Mesenchymal stem cell (in vitro differentiated cells and primary cell): ENCODE results near the gene MTLN.

Experiments used
- DNase-seq: peaks from one replicate; pipeline ENCODE4 v3.0.0-alpha.2; 2013
- H2AFZ ChIP-seq: one replicate; pipeline ENCODE4 v1.6.1; 2013; ENCODE audit warnings: low read depth, mild to moderate bottlenecking, control low read depth, inconsistent platforms, low read length, moderate library complexity
- H2AK5ac ChIP-seq: 2 replicates; pipeline ENCODE4 v1.6.1; 2013; ENCODE audit warnings: low read length, moderate library complexity, mild to moderate bottlenecking, inconsistent platforms; ENCODE audit not compliant: severe bottlenecking
- H2BK120ac ChIP-seq: one replicate; pipeline ENCODE4 v1.6.1; 2013; ENCODE audit warnings: low read depth, mild to moderate bottlenecking, inconsistent platforms, low read length, moderate library complexity
- H2BK12ac ChIP-seq, 2 experiments: one replicate each; pipeline ENCODE4 v1.6.1; 2013; ENCODE audit warnings: inconsistent platforms in 2 of 2, low read length in 2 of 2, mild to moderate bottlenecking in 2 of 2, moderate library complexity in 2 of 2, control low read depth in 1 of 2
- H2BK15ac ChIP-seq: one replicate; pipeline ENCODE4 v1.6.1; 2013; ENCODE audit warnings: mild to moderate bottlenecking, low read depth, inconsistent platforms; ENCODE audit not compliant: poor library complexity, severe bottlenecking
- H2BK5ac ChIP-seq: 2 replicates; pipeline ENCODE4 v1.6.1; 2013; ENCODE audit warnings: low read depth, mild to moderate bottlenecking, low read length, control low read depth, inconsistent platforms; ENCODE audit not compliant: poor library complexity, severe bottlenecking
- H3K14ac ChIP-seq, 2 experiments: one replicate each; pipeline ENCODE4 v1.6.1; 2013; ENCODE audit warnings: inconsistent platforms in 2 of 2, low read length in 2 of 2, control low read depth in 1 of 2, mild to moderate bottlenecking in 1 of 2, moderate library complexity in 1 of 2
- H3K18ac ChIP-seq, 2 experiments: one replicate each; pipeline ENCODE4 v1.6.1; 2013; ENCODE audit warnings: inconsistent platforms in 2 of 2, low read length in 2 of 2, control low read depth in 1 of 2, low read depth in 1 of 2, mild to moderate bottlenecking in 1 of 2
- H3K23ac ChIP-seq, 2 experiments: one replicate each; pipeline ENCODE4 v1.6.1; 2013; ENCODE audit warnings: inconsistent platforms in 2 of 2, low read length in 2 of 2, mild to moderate bottlenecking in 2 of 2, moderate library complexity in 2 of 2, control low read depth in 1 of 2
- H3K27ac ChIP-seq: 2 replicates; pipeline ENCODE4 v1.5.1; 2013; ENCODE audit warnings: mild to moderate bottlenecking, moderate library complexity, low read length, control low read depth, inconsistent platforms; ENCODE audit not compliant: poor library complexity, severe bottlenecking
- H3K27me3 ChIP-seq, 2 experiments: 2 replicates each; pipeline versions ENCODE4 v1.6.1 to v1.7.0; 2013; ENCODE audit warnings: low read length in 2 of 2, mild to moderate bottlenecking in 2 of 2, moderate library complexity in 2 of 2, control low read depth in 1 of 2, inconsistent platforms in 1 of 2; ENCODE audit not compliant: control insufficient read depth in 1 of 2, insufficient read depth in 1 of 2
- H3K36me3 ChIP-seq, 2 experiments: 2 replicates each; pipeline versions ENCODE4 v1.6.1 to v1.7.0; 2013; ENCODE audit warnings: low read length in 2 of 2, control low read depth in 1 of 2, inconsistent platforms in 1 of 2, low read depth in 1 of 2, mild to moderate bottlenecking in 1 of 2; ENCODE audit not compliant: insufficient read depth in 2 of 2, control insufficient read depth in 1 of 2
- H3K4ac ChIP-seq, 2 experiments: one replicate each; pipeline ENCODE4 v1.6.1; 2013; ENCODE audit warnings: inconsistent platforms in 2 of 2, low read length in 2 of 2, mild to moderate bottlenecking in 2 of 2, moderate library complexity in 2 of 2, control low read depth in 1 of 2, low read depth in 1 of 2
- H3K4me1 ChIP-seq: 2 replicates; pipeline ENCODE4 v1.6.1; 2013; ENCODE audit warnings: low read depth, low read length, control low read depth; ENCODE audit not compliant: control insufficient read depth, insufficient read depth
- H3K4me2 ChIP-seq: 2 replicates; pipeline ENCODE4 v1.6.1; 2013; ENCODE audit warnings: low read length, mild to moderate bottlenecking, inconsistent platforms; ENCODE audit not compliant: poor library complexity, severe bottlenecking
- H3K4me3 ChIP-seq, 2 experiments: 2 replicates each; pipeline versions ENCODE4 v1.5.1 to v1.7.0; 2013; ENCODE audit warnings: low read length in 2 of 2, mild to moderate bottlenecking in 2 of 2, control low read depth in 1 of 2, low read depth in 1 of 2; ENCODE audit not compliant: insufficient read depth in 1 of 2
- H3K79me1 ChIP-seq: replicated peaks from 2 replicates; pipeline ENCODE4 v1.6.1; 2013; ENCODE audit warnings: mild to moderate bottlenecking, control low read depth, low read length, inconsistent platforms; ENCODE audit not compliant: poor library complexity, severe bottlenecking
- H3K9ac ChIP-seq: 2 replicates; pipeline ENCODE4 v1.7.0; 2013; ENCODE audit warnings: mild to moderate bottlenecking, low read length, moderate library complexity
- H3K9me3 ChIP-seq: 2 replicates; pipeline ENCODE4 v1.7.0; 2013; ENCODE audit warnings: mild to moderate bottlenecking, low read length; ENCODE audit not compliant: control insufficient read depth
- H4K8ac ChIP-seq: one replicate; pipeline ENCODE4 v1.6.1; 2013; ENCODE audit warnings: inconsistent platforms, mild to moderate bottlenecking, low read length, moderate library complexity
- H4K91ac ChIP-seq: one replicate; pipeline ENCODE4 v1.6.1; 2013; ENCODE audit warnings: mild to moderate bottlenecking, low read length, inconsistent platforms
- WGBS: methylation state at CpG from one replicate; pipeline ENCODE4 v1.1.7; 2013; ENCODE audit warnings: mixed read lengths; 5-methylcytosine and 5-hydroxymethylcytosine counted together

MTLN gene

GRCh38 chr2:110167326-110168000 lies 44.9 kb downstream of the MTLN start:
- Histone ChIP-seq H3K4me1 (peaks cover 3% of the 10 kb centered on the region), H3K27ac (no peak overlapping the region), H2BK120ac (no peak overlapping the region), H4K8ac (no peak overlapping the region), H3K23ac (no peak overlapping the region), H2AK5ac (no peak overlapping the region), H3K18ac (no peak overlapping the region), H2BK15ac (no peak overlapping the region), H3K14ac (no peak overlapping the region), H2BK12ac (no peak overlapping the region), H3K4me2 (no peak overlapping the region), H3K9ac (no peak overlapping the region), H4K91ac (no peak overlapping the region), H3K9me3 (no peaks in the 10 kb centered on the region), H3K27me3 (no peaks in the 10 kb centered on the region), H3K4me3 (no peak overlapping the region), H3K36me3 (no peaks in the 10 kb centered on the region), H3K4ac (no peak overlapping the region), H2BK5ac (no peak overlapping the region), H2AFZ (no peak overlapping the region), H3K79me1 (no peaks in the 10 kb centered on the region)
- no peak for DNase-seq
- 46% methylated on average over 5 of the region's 5 CpGs for WGBS

DNA sequence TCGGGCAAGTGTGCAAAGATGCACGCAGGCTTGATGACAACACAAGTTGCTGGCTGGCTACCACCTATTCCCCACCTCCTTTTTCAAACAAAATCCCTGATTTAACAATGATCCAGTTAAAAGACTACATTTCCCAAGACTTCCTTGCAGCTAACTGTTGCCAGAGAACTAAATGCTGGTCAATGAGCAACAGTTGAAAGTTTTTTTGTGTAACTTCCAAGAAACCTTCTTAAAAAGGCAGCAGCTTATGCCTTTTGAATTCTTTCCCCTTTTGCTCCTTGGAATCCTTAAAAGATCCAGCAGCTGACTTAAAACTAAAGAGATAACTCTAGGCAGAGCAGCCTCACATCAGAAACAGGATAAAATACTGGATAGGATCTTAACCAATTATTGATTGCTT lies 46.1 kb downstream of the MTLN start:
- Histone ChIP-seq H3K27me3 (no peaks in the 10 kb centered on the region), H3K4me2 (no peak overlapping the region), H3K4ac (no peak overlapping the region), H3K4me1 (peaks cover 3% of the 10 kb centered on the region), H3K9ac (no peak overlapping the region), H3K27ac (no peak overlapping the region), H3K14ac (no peak overlapping the region), H4K8ac (no peak overlapping the region), H3K79me1 (no peaks in the 10 kb centered on the region), H2AFZ (no peak overlapping the region), H3K23ac (no peak overlapping the region), H3K4me3 (no peak overlapping the region), H2AK5ac (no peak overlapping the region), H3K9me3 (no peaks in the 10 kb centered on the region), H3K18ac (no peak overlapping the region), H2BK15ac (no peak overlapping the region), H2BK120ac (no peak overlapping the region), H2BK12ac (no peak overlapping the region), H2BK5ac (no peak overlapping the region), H4K91ac (no peak overlapping the region), H3K36me3 (no peaks in the 10 kb centered on the region)
- WGBS = 98% methylated on average over 2 of the region's 2 CpGs
- DNase-seq = no peak
